ENCODE data around the gene MAML1. TPM values are rescaled to one million over a fixed set of nuclear protein-coding genes. Genes with fewer than 3 reads are reported as not detected.

The MAML1 gene
- total RNA-seq, 1 experiment from 2014 or later, result 14.2 TPM

DNA sequence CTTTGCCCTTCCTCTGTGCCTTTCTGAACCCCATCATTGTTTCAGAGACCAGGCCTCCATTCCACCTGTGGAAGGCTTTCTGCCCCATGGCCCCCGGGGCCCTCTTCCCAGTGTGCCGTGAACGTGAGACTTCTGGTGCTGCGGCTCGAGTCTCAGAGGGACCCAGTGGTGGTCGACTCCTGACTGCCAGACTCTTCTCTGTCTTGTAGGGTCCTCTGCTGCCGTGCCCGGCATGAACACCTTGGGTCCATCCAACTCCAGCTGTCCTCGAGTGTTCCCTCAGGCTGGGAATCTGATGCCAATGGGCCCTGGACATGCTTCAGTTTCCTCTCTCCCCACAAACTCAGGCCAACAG is 41.0 kb downstream of the MAML1 start:
- Histone ChIP-seq H3K79me2 (ENCODE audit: low read length) (peaks cover 4% of the 10 kb centered on the region; the same call in 1 of the 2 replicates), H3K4me2 (ENCODE audit: low read depth, low read length, poor library complexity, severe bottlenecking) (no peak overlapping the region)

GRCh38 chr5:179774442-179774841 is 41.8 kb downstream of the MAML1 start:
- Histone ChIP-seq H3K4me1 (ENCODE audit: low read length) (no peaks in the 10 kb centered on the region), H3K9me3 (ENCODE audit: low read length) (no peaks in the 10 kb centered on the region), H3K27ac (ENCODE audit: low read length) (no peak overlapping the region), H3K36me3 (ENCODE audit: insufficient read depth, low read length) (peaks cover 14% of the 10 kb centered on the region; the same call in 1 of the 2 replicates), H3K79me2 (ENCODE audit: low read length) (peaks cover 3% of the 10 kb centered on the region; the same call in 1 of the 2 replicates), H3K4me3 (ENCODE audit: low read length) (no peak overlapping the region), H2AFZ (ENCODE audit: low read length) (no peak overlapping the region), H3K9me2 (replicated peaks; ENCODE audit: insufficient read depth, low read length) (no peaks in the 10 kb centered on the region), H3K4me2 (ENCODE audit: low read depth, low read length, poor library complexity, severe bottlenecking) (no peak overlapping the region), H3K27me3 (ENCODE audit: low read length) (no peaks in the 10 kb centered on the region), H3K9ac (ENCODE audit: low read length) (no peak overlapping the region), H4K20me1 (ENCODE audit: insufficient read depth, low read depth, low read length) (no peaks in the 10 kb centered on the region)
- DNase-seq, result no peak

More for the DNA sequence above, 41.0 kb downstream of the MAML1 start:
- DNase-seq, result no peak
- no peak overlapping the region for H2AFZ ChIP-seq (ENCODE audit: low read length)
- H4K20me1 ChIP-seq (ENCODE audit: insufficient read depth, low read depth, low read length), result 0 out of 2 replicates have a peak, but pooled peaks cover 4% of the 10 kb centered on the region
- H3K4me3 ChIP-seq (ENCODE audit: low read length), result no peak overlapping the region
- H3K27ac ChIP-seq (ENCODE audit: low read length), result no peak overlapping the region
- H3K9me3 ChIP-seq (ENCODE audit: low read length), result no peaks in the 10 kb centered on the region
- H3K9ac ChIP-seq (ENCODE audit: low read length), result no peak overlapping the region
- peaks cover 15% of the 10 kb centered on the region; the same call in 1 of the 2 replicates for H3K36me3 ChIP-seq (ENCODE audit: insufficient read depth, low read length)
- no peaks in the 10 kb centered on the region for H3K4me1 ChIP-seq (ENCODE audit: low read length)
- H3K27me3 ChIP-seq (ENCODE audit: low read length), result no peaks in the 10 kb centered on the region
- no peaks in the 10 kb centered on the region for H3K9me2 ChIP-seq (replicated peaks; ENCODE audit: insufficient read depth, low read length)

DNA sequence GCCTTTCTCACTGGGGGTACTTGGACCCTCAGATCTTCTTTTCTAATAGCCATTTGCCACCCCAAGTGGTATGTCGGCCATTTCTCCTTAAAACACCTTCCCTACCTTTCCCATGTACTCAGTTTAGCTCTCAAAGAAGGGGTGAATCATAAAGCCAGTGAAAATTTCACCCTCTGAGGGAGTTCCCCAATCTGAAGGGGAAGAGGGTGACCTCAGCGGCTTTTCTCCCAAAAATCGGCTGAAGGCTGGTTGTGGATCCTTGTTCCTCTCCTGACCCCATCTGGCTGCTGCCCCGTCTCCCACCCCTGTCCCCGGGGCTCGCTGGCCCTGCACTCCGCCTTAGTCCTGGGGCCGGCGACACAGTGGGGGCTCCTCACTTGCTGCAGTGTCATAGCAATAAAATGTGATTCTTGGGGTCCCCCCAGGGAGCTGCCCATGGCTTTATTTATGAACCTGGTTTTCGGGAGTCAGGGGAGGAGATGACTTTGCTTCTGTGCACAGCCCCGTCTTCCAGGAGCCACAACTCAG is 43.9 kb downstream of the MAML1 start:
- no peaks in the 10 kb centered on the region for H3K79me2 ChIP-seq (ENCODE audit: low read length)
- no peaks in the 10 kb centered on the region for H3K4me1 ChIP-seq (ENCODE audit: low read length)
- no peaks in the 10 kb centered on the region for H3K27me3 ChIP-seq (ENCODE audit: low read length)
- H3K27ac ChIP-seq (ENCODE audit: low read length), result no peak overlapping the region
- no peak overlapping the region for H3K9ac ChIP-seq (ENCODE audit: low read length)
- H2AFZ ChIP-seq (ENCODE audit: low read length), result no peak overlapping the region
- H3K9me2 ChIP-seq (replicated peaks; ENCODE audit: insufficient read depth, low read length), result no peaks in the 10 kb centered on the region
- DNase-seq, result no peak
- no peaks in the 10 kb centered on the region for H4K20me1 ChIP-seq (ENCODE audit: insufficient read depth, low read depth, low read length)
- no peak overlapping the region for H3K4me2 ChIP-seq (ENCODE audit: low read depth, low read length, poor library complexity, severe bottlenecking)
- H3K4me3 ChIP-seq (ENCODE audit: low read length), result no peak overlapping the region
- no peaks in the 10 kb centered on the region for H3K9me3 ChIP-seq (ENCODE audit: low read length)
- 0 out of 2 replicates have a peak, but pooled peaks cover 4% of the 10 kb centered on the region for H3K36me3 ChIP-seq (ENCODE audit: insufficient read depth, low read length)

GRCh38 chr5:179777456-179777855 is 44.8 kb downstream of the MAML1 start:
- Histone ChIP-seq H4K20me1 (ENCODE audit: insufficient read depth, low read depth, low read length) (no peaks in the 10 kb centered on the region), H3K4me2 (ENCODE audit: low read depth, low read length, poor library complexity, severe bottlenecking) (no peak overlapping the region)

DNA sequence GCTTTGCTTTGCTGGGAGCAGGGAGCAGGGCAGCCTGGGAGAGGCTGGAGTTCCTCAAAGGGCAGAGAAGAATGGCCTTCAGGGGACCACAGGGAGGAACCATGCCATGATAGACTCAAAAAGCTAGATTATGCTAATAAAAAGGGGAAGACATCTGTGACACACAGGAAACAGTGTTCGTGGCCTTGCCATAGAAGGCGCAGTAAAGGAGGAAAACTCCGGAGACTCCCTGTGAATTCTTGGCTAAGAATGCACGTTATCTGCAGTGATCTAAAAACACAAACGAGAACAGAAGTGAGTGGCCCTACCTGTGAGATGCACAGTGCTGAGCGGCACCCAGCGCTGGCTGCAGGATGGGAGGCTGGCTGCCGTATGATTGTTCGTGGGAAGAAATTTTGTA is 45.3 kb downstream of the MAML1 start:
- Histone ChIP-seq H3K9me2 (replicated peaks; ENCODE audit: insufficient read depth, low read length) (no peaks in the 10 kb centered on the region), H2AFZ (ENCODE audit: low read length) (no peak overlapping the region), H3K36me3 (ENCODE audit: insufficient read depth, low read length) (no peaks in the 10 kb centered on the region), H3K27ac (ENCODE audit: low read length) (no peak overlapping the region), H3K79me2 (ENCODE audit: low read length) (no peaks in the 10 kb centered on the region), H3K27me3 (ENCODE audit: low read length) (no peaks in the 10 kb centered on the region), H3K4me2 (ENCODE audit: low read depth, low read length, poor library complexity, severe bottlenecking) (no peak overlapping the region), H3K9me3 (ENCODE audit: low read length) (no peaks in the 10 kb centered on the region), H4K20me1 (ENCODE audit: insufficient read depth, low read depth, low read length) (no peaks in the 10 kb centered on the region), H3K4me3 (ENCODE audit: low read length) (no peak overlapping the region), H3K9ac (ENCODE audit: low read length) (no peak overlapping the region), H3K4me1 (ENCODE audit: low read length) (no peaks in the 10 kb centered on the region)
- DNase-seq, result no peak

More at GRCh38 chr5:179777456-179777855, 44.8 kb downstream of the MAML1 start:
- H3K27ac ChIP-seq (ENCODE audit: low read length), result no peak overlapping the region
- no peaks in the 10 kb centered on the region for H3K79me2 ChIP-seq (ENCODE audit: low read length)
- no peak overlapping the region for H3K9ac ChIP-seq (ENCODE audit: low read length)
- H3K9me3 ChIP-seq (ENCODE audit: low read length), result no peaks in the 10 kb centered on the region
- 0 out of 2 replicates have a peak, but pooled peaks cover 2% of the 10 kb centered on the region for H3K36me3 ChIP-seq (ENCODE audit: insufficient read depth, low read length)
- H2AFZ ChIP-seq (ENCODE audit: low read length), result no peak overlapping the region
- H3K27me3 ChIP-seq (ENCODE audit: low read length), result no peaks in the 10 kb centered on the region
- H3K4me1 ChIP-seq (ENCODE audit: low read length), result no peaks in the 10 kb centered on the region
- no peaks in the 10 kb centered on the region for H3K9me2 ChIP-seq (replicated peaks; ENCODE audit: insufficient read depth, low read length)
- no peak for DNase-seq
- H3K4me3 ChIP-seq (ENCODE audit: low read length), result no peak overlapping the region

- no peaks in the 10 kb centered on the region for H3K79me2 ChIP-seq (ENCODE audit: low read length)
- H3K36me3 ChIP-seq (ENCODE audit: insufficient read depth, low read length), result no peaks in the 10 kb centered on the region
- H3K9me3 ChIP-seq (ENCODE audit: low read length), result no peaks in the 10 kb centered on the region
- no peak overlapping the region for H3K4me3 ChIP-seq (ENCODE audit: low read length)
- no peaks in the 10 kb centered on the region for H3K4me1 ChIP-seq (ENCODE audit: low read length)
- H3K27ac ChIP-seq (ENCODE audit: low read length), result no peak overlapping the region
- H4K20me1 ChIP-seq (ENCODE audit: insufficient read depth, low read depth, low read length), result no peaks in the 10 kb centered on the region
- H2AFZ ChIP-seq (ENCODE audit: low read length), result no peak overlapping the region
- no peak overlapping the region for H3K4me2 ChIP-seq (ENCODE audit: low read depth, low read length, poor library complexity, severe bottlenecking)
- H3K9me2 ChIP-seq (replicated peaks; ENCODE audit: insufficient read depth, low read length), result no peaks in the 10 kb centered on the region
- H3K9ac ChIP-seq (ENCODE audit: low read length), result no peak overlapping the region
- DNase-seq, result no peak
- H3K27me3 ChIP-seq (ENCODE audit: low read length), result no peaks in the 10 kb centered on the region
These were observed 46.0 kb downstream of the MAML1 start for GRCh38 chr5:179778591-179778990.

GRCh38 chr5:179779826-179780225 is 47.2 kb downstream of the MAML1 start:
- H2AFZ ChIP-seq (ENCODE audit: low read length), result no peak overlapping the region
- H3K9me2 ChIP-seq (replicated peaks; ENCODE audit: insufficient read depth, low read length), result no peaks in the 10 kb centered on the region
- no peaks in the 10 kb centered on the region for H3K27me3 ChIP-seq (ENCODE audit: low read length)
- no peak overlapping the region for H3K9ac ChIP-seq (ENCODE audit: low read length)
- H3K27ac ChIP-seq (ENCODE audit: low read length), result no peak overlapping the region
- no peaks in the 10 kb centered on the region for H3K9me3 ChIP-seq (ENCODE audit: low read length)
- H3K79me2 ChIP-seq (ENCODE audit: low read length), result no peaks in the 10 kb centered on the region
- H3K36me3 ChIP-seq (ENCODE audit: insufficient read depth, low read length), result no peaks in the 10 kb centered on the region
- DNase-seq, result no peak
- no peaks in the 10 kb centered on the region for H4K20me1 ChIP-seq (ENCODE audit: insufficient read depth, low read depth, low read length)
- no peak overlapping the region for H3K4me3 ChIP-seq (ENCODE audit: low read length)
- no peak overlapping the region for H3K4me2 ChIP-seq (ENCODE audit: low read depth, low read length, poor library complexity, severe bottlenecking)
- H3K4me1 ChIP-seq (ENCODE audit: low read length), result no peaks in the 10 kb centered on the region

DNA sequence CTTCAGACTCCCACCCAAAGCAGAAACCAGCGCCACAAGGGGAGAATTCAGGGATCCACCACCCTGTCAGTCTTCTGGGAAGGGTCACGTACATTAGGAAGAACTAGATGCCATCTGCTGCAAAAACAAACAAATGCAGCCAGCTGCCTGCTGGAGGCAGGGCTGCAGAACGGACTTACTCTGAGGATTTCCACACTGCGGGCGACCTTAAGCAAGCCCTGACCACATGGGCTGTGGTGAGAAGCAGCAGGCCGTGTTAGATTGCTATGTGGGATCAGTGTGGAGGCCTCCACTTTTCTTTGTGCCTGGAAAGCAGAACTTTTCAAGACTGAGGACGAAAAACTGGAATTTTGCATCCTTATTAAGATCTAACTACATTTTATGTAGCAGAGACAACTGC is 47.7 kb downstream of the MAML1 start:
- no peaks in the 10 kb centered on the region for H3K4me1 ChIP-seq (ENCODE audit: low read length)
- no peak overlapping the region for H3K9ac ChIP-seq (ENCODE audit: low read length)
- H3K9me3 ChIP-seq (ENCODE audit: low read length), result no peaks in the 10 kb centered on the region
- H3K36me3 ChIP-seq (ENCODE audit: insufficient read depth, low read length), result no peaks in the 10 kb centered on the region
- H3K79me2 ChIP-seq (ENCODE audit: low read length), result no peaks in the 10 kb centered on the region
- H4K20me1 ChIP-seq (ENCODE audit: insufficient read depth, low read depth, low read length), result no peaks in the 10 kb centered on the region
- DNase-seq, result no peak
- H3K4me2 ChIP-seq (ENCODE audit: low read depth, low read length, poor library complexity, severe bottlenecking), result no peak overlapping the region
- no peaks in the 10 kb centered on the region for H3K27me3 ChIP-seq (ENCODE audit: low read length)
- H3K4me3 ChIP-seq (ENCODE audit: low read length), result no peak overlapping the region
- no peaks in the 10 kb centered on the region for H3K9me2 ChIP-seq (replicated peaks; ENCODE audit: insufficient read depth, low read length)
- no peak overlapping the region for H3K27ac ChIP-seq (ENCODE audit: low read length)
- no peak overlapping the region for H2AFZ ChIP-seq (ENCODE audit: low read length)
